Liver (tissue), 9 donors: ENCODE results near the gene KIF1A. TPM values are rescaled to one million over a fixed set of nuclear protein-coding genes. Genes with fewer than 3 reads are reported as not detected.

Source experiments
- DNase-seq: peaks from one replicate; pipeline ENCODE4 v3.0.0-alpha.2; 2017; ENCODE audit warnings: low spot score
- H3K27ac ChIP-seq, 2 donors: one replicate each; pipeline ENCODE4 v1.7.0; 2013; ENCODE audit warnings: inconsistent platforms in 2 of 2, low read length in 2 of 2, control low read depth in 1 of 2, low read depth in 1 of 2, mild to moderate bottlenecking in 1 of 2
- H3K27me3 ChIP-seq, 4 donors: one replicate each; pipeline versions ENCODE4 v1.6.1 to v1.7.0; 2013; ENCODE audit warnings: low read length in 3 of 4, inconsistent platforms in 1 of 4, mild to moderate bottlenecking in 1 of 4, moderate library complexity in 1 of 4; ENCODE audit not compliant: control insufficient read depth in 4 of 4, insufficient read depth in 4 of 4
- H3K36me3 ChIP-seq, 4 donors: one replicate each; pipeline versions ENCODE4 v1.6.1 to v1.7.0; 2013; ENCODE audit warnings: low read length in 3 of 4, mild to moderate bottlenecking in 3 of 4, low read depth in 1 of 4, moderate library complexity in 1 of 4; ENCODE audit not compliant: control insufficient read depth in 4 of 4, insufficient read depth in 3 of 4
- H3K4me1 ChIP-seq, 4 donors: one replicate each; pipeline versions ENCODE4 v1.6.1 to v1.7.0; 2013; ENCODE audit warnings: low read length in 3 of 4, mild to moderate bottlenecking in 3 of 4, moderate library complexity in 1 of 4; ENCODE audit not compliant: control insufficient read depth in 4 of 4, insufficient read depth in 4 of 4
- H3K4me3 ChIP-seq, 3 donors: one replicate each; pipeline versions ENCODE4 v1.6.1 to v1.7.0; 2013; ENCODE audit warnings: low read length in 3 of 3, control low read depth in 1 of 3, low read depth in 1 of 3, mild to moderate bottlenecking in 1 of 3
- H3K9ac ChIP-seq, 2 donors: one replicate each; pipeline ENCODE4 v1.7.0; 2013; ENCODE audit warnings: low read length in 2 of 2, mild to moderate bottlenecking in 2 of 2, moderate library complexity in 2 of 2, control low read depth in 1 of 2, low read depth in 1 of 2
- H3K9me3 ChIP-seq, 4 donors: one replicate each; pipeline versions ENCODE4 v1.6.1 to v1.7.0; 2013; ENCODE audit warnings: low read length in 3 of 4; ENCODE audit not compliant: control insufficient read depth in 4 of 4
- EGR1 ChIP-seq, 2 donors: IDR thresholded peaks; 2 replicates each; pipeline ENCODE4 v1.6.1; 2016 to 2018; ENCODE audit warnings: antibody characterized with exemption in 2 of 2, low read depth in 2 of 2
- FOXA1 ChIP-seq: IDR thresholded peaks from 2 replicates; pipeline ENCODE4 v1.6.1; 2016; ENCODE audit warnings: antibody characterized with exemption
- GABPA ChIP-seq, 2 donors: IDR thresholded peaks in 1 of 2; conservative IDR thresholded peaks in 1 of 2; 2 replicates each; pipeline ENCODE4 v1.6.1; 2016; ENCODE audit warnings: antibody characterized with exemption in 2 of 2, mild to moderate bottlenecking in 1 of 2, moderate library complexity in 1 of 2
- HNF4A ChIP-seq, 2 donors: conservative IDR thresholded peaks; 2 replicates each; pipeline ENCODE4 v1.6.1; 2016; ENCODE audit warnings: antibody characterized with exemption in 2 of 2, mild to moderate bottlenecking in 2 of 2
- HNF4G ChIP-seq: IDR thresholded peaks from 2 replicates; pipeline ENCODE4 v1.6.1; 2016; ENCODE audit warnings: antibody characterized with exemption
- JUND ChIP-seq, 2 donors: IDR thresholded peaks; 2 replicates each; pipeline ENCODE4 v1.6.1; 2016; ENCODE audit warnings: antibody characterized with exemption in 2 of 2
- NR2F2 ChIP-seq: IDR thresholded peaks from 2 replicates; pipeline ENCODE4 v1.6.1; 2016; ENCODE audit warnings: antibody characterized with exemption
- RAD21 ChIP-seq, 2 donors: IDR thresholded peaks; 2 replicates each; pipeline ENCODE4 v1.6.1; 2016; ENCODE audit warnings: antibody characterized with exemption in 2 of 2, mild to moderate bottlenecking in 2 of 2
- RXRA ChIP-seq, 2 donors: IDR thresholded peaks; 2 replicates each; pipeline ENCODE4 v1.6.1; 2017 to 2018; ENCODE audit warnings: antibody characterized with exemption in 2 of 2, mild to moderate bottlenecking in 1 of 2
- SP1 ChIP-seq: IDR thresholded peaks from 2 replicates; pipeline ENCODE4 v1.6.1; 2018; ENCODE audit warnings: antibody characterized with exemption, mild to moderate bottlenecking
- TAF1 ChIP-seq: conservative IDR thresholded peaks from 2 replicates; pipeline ENCODE4 v1.6.1; 2016; ENCODE audit warnings: antibody characterized with exemption, mild to moderate bottlenecking
- YY1 ChIP-seq: IDR thresholded peaks from 2 replicates; pipeline ENCODE4 v1.6.1; 2016; ENCODE audit warnings: antibody characterized with exemption, mild to moderate bottlenecking
- WGBS: extraction: QIAGEN DNeasy Blood & Tissue Kit; methylation state at CpG from one replicate; pipeline ENCODE4 v1.1.7; 2013; 5-methylcytosine and 5-hydroxymethylcytosine counted together
- polyA plus RNA-seq, 2 donors: library from polyadenylated mRNA; stranded (reverse) in 1 of 2; unstranded in 1 of 2; fragments of 200-250 nt in 1 of 2; fragments of >200 nt in 1 of 2; fragmentation: Nextera tagmentation in 1 of 2; extraction: Ambion mirVana in 1 of 2; gene quantifications; one replicate each; pipeline versions ENCODE4 v1.2.1 to v1.2.3, GENCODE V29; 2013 to 2015
- total RNA-seq, 2 donors: library from RNA; depleted of rRNA; stranded (reverse); fragments of >200 nt; gene quantifications; one replicate each; pipeline ENCODE4 v1.2.3, GENCODE V29; 2014
- TF ChIP-seq, protein P1 (sequence below): fragments of 150-350 bp; IDR thresholded peaks from 2 replicates; pipeline ENCODE4 v1.5.1; 2017; ENCODE audit warnings: improper control_type of control experiment, low read depth, low read length; ENCODE audit not compliant: missing input control
- TF ChIP-seq, protein P2 (sequence below): IDR thresholded peaks from 2 replicates; pipeline ENCODE4 v1.6.1; 2016; ENCODE audit warnings: antibody characterized with exemption
- TF ChIP-seq, protein P3 (sequence below): IDR thresholded peaks from 2 replicates; pipeline ENCODE4 v1.6.1; 2016; ENCODE audit warnings: antibody characterized with exemption, mild to moderate bottlenecking
- TF ChIP-seq, protein P4 (sequence below): IDR thresholded peaks from 2 replicates; pipeline ENCODE4 v1.6.1; 2016; ENCODE audit warnings: antibody characterized with exemption
- donor health status: healthy.
- donor health status: healthy.
- donor health status: healthy.
- donor health status: healthy.
- donor health status: healthy.

KIF1A gene
- total and polyA plus RNA-seq, 4 donors: 0.03 to 0.21 (median 0.11) TPM

DNA sequence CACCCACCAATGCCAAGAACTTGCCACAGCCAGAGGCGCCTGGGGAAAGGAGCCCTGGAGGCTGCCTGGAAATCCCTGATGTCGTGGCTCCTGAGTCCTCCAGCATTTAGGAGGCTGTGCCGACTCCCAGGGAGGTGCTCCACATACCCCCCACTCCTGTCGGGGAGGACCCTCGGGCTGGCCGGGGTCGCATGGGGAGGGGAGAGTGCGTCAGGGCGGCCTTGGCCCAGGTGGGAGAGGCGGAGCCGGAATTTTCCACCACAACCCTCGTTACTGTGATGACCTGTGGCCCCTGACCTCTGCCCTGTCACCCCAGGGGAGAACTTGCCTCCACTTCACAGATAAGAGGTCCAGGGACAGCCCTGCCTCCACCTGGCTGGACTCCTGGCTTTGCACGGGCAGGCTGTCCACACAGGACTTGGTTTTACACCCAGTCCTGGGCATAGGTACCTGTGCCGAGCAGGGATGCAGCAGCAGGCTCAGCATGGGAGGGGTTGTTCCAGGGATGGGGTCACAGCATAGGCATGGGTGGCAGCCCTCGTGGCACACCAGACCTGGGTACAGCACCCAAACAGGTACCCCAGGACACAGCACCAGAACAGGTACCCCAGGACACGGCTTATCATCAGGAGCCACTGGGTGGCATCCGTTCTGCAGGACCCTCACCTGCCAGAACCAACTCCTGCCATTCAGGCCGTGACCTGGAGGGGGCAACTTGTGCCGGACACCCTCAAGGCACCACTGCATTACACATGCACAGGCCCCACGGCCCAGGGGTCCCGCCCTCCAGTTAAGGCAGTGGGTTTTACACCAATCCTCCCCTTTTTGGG is 36.3 kb upstream of the KIF1A start:
- Histone ChIP-seq H3K4me1 (peaks cover 19 to 62% (median 45%) of the 10 kb centered on the region in 4 donors), H3K27me3 (no peaks in the 10 kb centered on the region), H3K27ac (peak overlapping the region; percentile 55 to 90), H3K36me3 (no peaks in the 10 kb centered on the region), H3K4me3 (peak overlapping the region in 1 of 3 donors; percentile 12), H3K9me3 (no peaks in the 10 kb centered on the region), H3K9ac (peak overlapping the region; percentile 19 to 51)
- TF ChIP-seq RXRA (IDR thresholded peaks at IDR 0.05) (peak; percentile 91 to 99), HNF4A (conservative IDR thresholded peaks at IDR 0.05) (peak; percentile 75 to 93), HNF4G (no peak), JUND (IDR thresholded peaks at IDR 0.05) (no peak), NR2F2 (peak; percentile 97), TAF1 (no peak), EGR1 (IDR thresholded peaks at IDR 0.05; ENCODE audit: low read depth in 2 of 2) (peak in 1 of 2 donors; percentile 59), FOXA1 (peak; percentile 20), RAD21 (IDR thresholded peaks at IDR 0.05) (peak; percentile 58 to 76), SP1 (peak; percentile 78)
- TF ChIP-seq, protein P1, sequence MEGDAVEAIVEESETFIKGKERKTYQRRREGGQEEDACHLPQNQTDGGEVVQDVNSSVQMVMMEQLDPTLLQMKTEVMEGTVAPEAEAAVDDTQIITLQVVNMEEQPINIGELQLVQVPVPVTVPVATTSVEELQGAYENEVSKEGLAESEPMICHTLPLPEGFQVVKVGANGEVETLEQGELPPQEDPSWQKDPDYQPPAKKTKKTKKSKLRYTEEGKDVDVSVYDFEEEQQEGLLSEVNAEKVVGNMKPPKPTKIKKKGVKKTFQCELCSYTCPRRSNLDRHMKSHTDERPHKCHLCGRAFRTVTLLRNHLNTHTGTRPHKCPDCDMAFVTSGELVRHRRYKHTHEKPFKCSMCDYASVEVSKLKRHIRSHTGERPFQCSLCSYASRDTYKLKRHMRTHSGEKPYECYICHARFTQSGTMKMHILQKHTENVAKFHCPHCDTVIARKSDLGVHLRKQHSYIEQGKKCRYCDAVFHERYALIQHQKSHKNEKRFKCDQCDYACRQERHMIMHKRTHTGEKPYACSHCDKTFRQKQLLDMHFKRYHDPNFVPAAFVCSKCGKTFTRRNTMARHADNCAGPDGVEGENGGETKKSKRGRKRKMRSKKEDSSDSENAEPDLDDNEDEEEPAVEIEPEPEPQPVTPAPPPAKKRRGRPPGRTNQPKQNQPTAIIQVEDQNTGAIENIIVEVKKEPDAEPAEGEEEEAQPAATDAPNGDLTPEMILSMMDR: peak; percentile 53
- TF ChIP-seq, protein P2, sequence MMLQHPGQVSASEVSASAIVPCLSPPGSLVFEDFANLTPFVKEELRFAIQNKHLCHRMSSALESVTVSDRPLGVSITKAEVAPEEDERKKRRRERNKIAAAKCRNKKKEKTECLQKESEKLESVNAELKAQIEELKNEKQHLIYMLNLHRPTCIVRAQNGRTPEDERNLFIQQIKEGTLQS: no peak
- TF ChIP-seq, protein P3, sequence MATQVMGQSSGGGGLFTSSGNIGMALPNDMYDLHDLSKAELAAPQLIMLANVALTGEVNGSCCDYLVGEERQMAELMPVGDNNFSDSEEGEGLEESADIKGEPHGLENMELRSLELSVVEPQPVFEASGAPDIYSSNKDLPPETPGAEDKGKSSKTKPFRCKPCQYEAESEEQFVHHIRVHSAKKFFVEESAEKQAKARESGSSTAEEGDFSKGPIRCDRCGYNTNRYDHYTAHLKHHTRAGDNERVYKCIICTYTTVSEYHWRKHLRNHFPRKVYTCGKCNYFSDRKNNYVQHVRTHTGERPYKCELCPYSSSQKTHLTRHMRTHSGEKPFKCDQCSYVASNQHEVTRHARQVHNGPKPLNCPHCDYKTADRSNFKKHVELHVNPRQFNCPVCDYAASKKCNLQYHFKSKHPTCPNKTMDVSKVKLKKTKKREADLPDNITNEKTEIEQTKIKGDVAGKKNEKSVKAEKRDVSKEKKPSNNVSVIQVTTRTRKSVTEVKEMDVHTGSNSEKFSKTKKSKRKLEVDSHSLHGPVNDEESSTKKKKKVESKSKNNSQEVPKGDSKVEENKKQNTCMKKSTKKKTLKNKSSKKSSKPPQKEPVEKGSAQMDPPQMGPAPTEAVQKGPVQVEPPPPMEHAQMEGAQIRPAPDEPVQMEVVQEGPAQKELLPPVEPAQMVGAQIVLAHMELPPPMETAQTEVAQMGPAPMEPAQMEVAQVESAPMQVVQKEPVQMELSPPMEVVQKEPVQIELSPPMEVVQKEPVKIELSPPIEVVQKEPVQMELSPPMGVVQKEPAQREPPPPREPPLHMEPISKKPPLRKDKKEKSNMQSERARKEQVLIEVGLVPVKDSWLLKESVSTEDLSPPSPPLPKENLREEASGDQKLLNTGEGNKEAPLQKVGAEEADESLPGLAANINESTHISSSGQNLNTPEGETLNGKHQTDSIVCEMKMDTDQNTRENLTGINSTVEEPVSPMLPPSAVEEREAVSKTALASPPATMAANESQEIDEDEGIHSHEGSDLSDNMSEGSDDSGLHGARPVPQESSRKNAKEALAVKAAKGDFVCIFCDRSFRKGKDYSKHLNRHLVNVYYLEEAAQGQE: no peak
- TF ChIP-seq, protein P4, sequence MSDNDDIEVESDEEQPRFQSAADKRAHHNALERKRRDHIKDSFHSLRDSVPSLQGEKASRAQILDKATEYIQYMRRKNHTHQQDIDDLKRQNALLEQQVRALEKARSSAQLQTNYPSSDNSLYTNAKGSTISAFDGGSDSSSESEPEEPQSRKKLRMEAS: peak; percentile 59
- 42% methylated on average over 21 of the region's 21 CpGs for WGBS
- DNase-seq: no peak

DNA sequence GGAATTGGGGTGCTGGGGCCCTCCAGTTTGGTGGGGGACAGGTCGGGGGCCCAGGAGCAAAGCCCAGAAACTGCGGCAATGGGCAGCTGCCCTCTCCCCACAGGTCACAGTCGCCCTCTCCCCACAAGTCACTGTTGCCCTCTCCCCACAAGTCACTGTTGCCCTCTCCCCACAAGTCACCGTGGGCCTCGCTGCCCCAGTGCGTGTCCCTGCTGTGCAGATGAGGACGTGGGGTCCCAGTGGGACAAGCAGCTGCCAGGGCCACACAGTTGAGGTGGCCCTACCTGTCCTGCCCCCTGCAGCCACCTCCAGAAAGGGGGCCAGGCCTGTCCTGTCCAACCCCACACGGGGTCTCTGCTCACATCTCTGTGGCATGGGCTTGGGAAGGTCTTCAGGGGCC is 35.7 kb upstream of the KIF1A start:
- H3K9me3 ChIP-seq: no peaks in the 10 kb centered on the region
- peak overlapping the region in 1 of 2 donors; percentile 51 for H3K9ac ChIP-seq
- H3K4me1 ChIP-seq: peaks cover 19 to 62% (median 48%) of the 10 kb centered on the region in 4 donors
- no peak for DNase-seq
- H3K36me3 ChIP-seq: no peaks in the 10 kb centered on the region
- no peak for TF ChIP-seq NR2F2
- TF ChIP-seq, protein P4: no peak
- no peak for TF ChIP-seq HNF4A (conservative IDR thresholded peaks at IDR 0.05)
- TF ChIP-seq, protein P2: no peak
- TF ChIP-seq EGR1 (IDR thresholded peaks at IDR 0.05; ENCODE audit: low read depth in 2 of 2): no peak
- no peak for TF ChIP-seq YY1
- TF ChIP-seq SP1: no peak
- no peak for TF ChIP-seq FOXA1
- no peak for TF ChIP-seq JUND (IDR thresholded peaks at IDR 0.05)
- no peak for TF ChIP-seq GABPA (IDR thresholded peaks at IDR 0.05 in 1 of 2, conservative IDR thresholded peaks at IDR 0.05 in 1 of 2)
- no peak for TF ChIP-seq RXRA (IDR thresholded peaks at IDR 0.05)
- no peak overlapping the region for H3K27ac ChIP-seq
- 94% methylated on average over 8 of the region's 8 CpGs for WGBS
- no peaks in the 10 kb centered on the region for H3K27me3 ChIP-seq
- no peak overlapping the region for H3K4me3 ChIP-seq
